Measurements from ENCODE around the gene AADAC.

AADAC gene

DNA sequence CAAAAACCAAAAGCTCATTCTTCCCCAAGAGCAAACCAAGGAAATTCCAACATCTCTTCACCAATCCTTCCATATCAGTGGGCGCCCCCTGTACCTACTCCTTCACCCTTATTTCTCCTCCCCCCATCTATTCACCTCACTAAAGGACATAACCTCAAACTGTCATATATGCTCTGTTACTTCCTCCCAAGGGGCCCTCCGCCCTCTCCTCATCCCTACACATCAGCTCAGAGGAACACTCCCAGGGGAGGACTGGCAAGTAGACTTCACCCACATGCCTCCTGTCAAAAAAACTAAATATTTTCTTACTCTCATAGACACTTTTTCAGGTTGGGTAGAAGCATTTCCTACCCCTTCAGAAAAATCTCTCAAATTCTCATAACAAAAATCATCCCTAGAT, 2.4 kb upstream of the AADAC start:
- no peaks in the 10 kb centered on the region for H4K20me1 ChIP-seq (ENCODE audit: insufficient read depth)
- H3K4me3 ChIP-seq (IDR thresholded peaks at IDR 0.05; ENCODE audit: insufficient read depth, low read depth, low read length) = no peak overlapping the region
- no peaks in the 10 kb centered on the region for H3K79me2 ChIP-seq (ENCODE audit: insufficient read depth, low read depth)
- H3K36me3 ChIP-seq (ENCODE audit: insufficient read depth) = no peaks in the 10 kb centered on the region
- H3K27ac ChIP-seq = no peak overlapping the region
- H2AFZ ChIP-seq (ENCODE audit: low read depth) = no peak overlapping the region
- no peaks in the 10 kb centered on the region for H3K4me1 ChIP-seq (ENCODE audit: low read depth, poor library complexity, severe bottlenecking)
- H3K4me2 ChIP-seq = no peak overlapping the region
- no peak overlapping the region for H3K9ac ChIP-seq
- no peaks in the 10 kb centered on the region for H3K27me3 ChIP-seq (ENCODE audit: insufficient read depth, low read depth)
- TF ChIP-seq CTCF (conservative IDR thresholded peaks at IDR 0.05; ENCODE audit: low read depth, low read length) = no peak

GRCh38 chr3:151814588-151814987, 672 bp downstream of the AADAC start:
- H3K4me2 ChIP-seq = no peak overlapping the region
- no peak for TF ChIP-seq CTCF (conservative IDR thresholded peaks at IDR 0.05; ENCODE audit: low read depth, low read length)
- no peaks in the 10 kb centered on the region for H3K4me1 ChIP-seq (ENCODE audit: low read depth, poor library complexity, severe bottlenecking)
- H3K9ac ChIP-seq = no peak overlapping the region
- no peaks in the 10 kb centered on the region for H3K36me3 ChIP-seq (ENCODE audit: insufficient read depth)
- H4K20me1 ChIP-seq (ENCODE audit: insufficient read depth) = no peaks in the 10 kb centered on the region
- no peak overlapping the region for H3K4me3 ChIP-seq (IDR thresholded peaks at IDR 0.05; ENCODE audit: insufficient read depth, low read depth, low read length)
- no peak overlapping the region for H3K27ac ChIP-seq
- no peaks in the 10 kb centered on the region for H3K79me2 ChIP-seq (ENCODE audit: insufficient read depth, low read depth)
- no peaks in the 10 kb centered on the region for H3K27me3 ChIP-seq (ENCODE audit: insufficient read depth, low read depth)
- no peak overlapping the region for H2AFZ ChIP-seq (ENCODE audit: low read depth)

- H3K4me1 ChIP-seq (ENCODE audit: low read depth, poor library complexity, severe bottlenecking) = no peaks in the 10 kb centered on the region
- no peak overlapping the region for H3K27ac ChIP-seq
- no peaks in the 10 kb centered on the region for H3K36me3 ChIP-seq (ENCODE audit: insufficient read depth)
- H4K20me1 ChIP-seq (ENCODE audit: insufficient read depth) = no peaks in the 10 kb centered on the region
- H3K27me3 ChIP-seq (ENCODE audit: insufficient read depth, low read depth) = no peaks in the 10 kb centered on the region
- H3K79me2 ChIP-seq (ENCODE audit: insufficient read depth, low read depth) = no peaks in the 10 kb centered on the region
- no peak overlapping the region for H3K4me3 ChIP-seq (IDR thresholded peaks at IDR 0.05; ENCODE audit: insufficient read depth, low read depth, low read length)
- H3K4me2 ChIP-seq = no peak overlapping the region
- TF ChIP-seq CTCF (conservative IDR thresholded peaks at IDR 0.05; ENCODE audit: low read depth, low read length) = no peak
- no peak overlapping the region for H3K9ac ChIP-seq
- no peak overlapping the region for H2AFZ ChIP-seq (ENCODE audit: low read depth)
Measured at GRCh38 chr3:151816091-151816604, 2.2 kb downstream of the AADAC start.

DNA sequence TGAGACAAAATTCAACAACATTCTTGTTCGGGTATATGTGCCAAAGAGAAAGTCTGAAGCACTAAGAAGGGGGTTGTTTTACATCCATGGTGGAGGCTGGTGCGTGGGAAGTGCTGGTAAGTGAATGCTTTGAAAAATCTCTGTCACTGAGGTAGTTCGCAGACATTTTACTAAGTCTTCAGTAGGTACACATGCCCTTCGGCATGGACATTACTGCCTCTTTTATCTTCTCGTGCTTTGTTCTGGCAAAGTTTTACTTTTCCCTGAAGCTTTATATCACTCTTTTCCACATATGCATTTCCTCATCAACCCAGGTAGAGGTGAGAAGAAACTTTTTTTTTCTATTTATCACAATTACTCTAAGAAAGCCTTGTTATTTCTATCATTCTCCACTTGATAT, 3.6 kb downstream of the AADAC start:
- Histone ChIP-seq H3K4me3 (IDR thresholded peaks at IDR 0.05; ENCODE audit: insufficient read depth, low read depth, low read length) (no peak overlapping the region), H3K79me2 (ENCODE audit: insufficient read depth, low read depth) (no peaks in the 10 kb centered on the region), H3K27ac (no peak overlapping the region), H3K27me3 (ENCODE audit: insufficient read depth, low read depth) (no peaks in the 10 kb centered on the region), H2AFZ (ENCODE audit: low read depth) (no peak overlapping the region), H3K4me1 (ENCODE audit: low read depth, poor library complexity, severe bottlenecking) (no peaks in the 10 kb centered on the region), H3K36me3 (ENCODE audit: insufficient read depth) (no peaks in the 10 kb centered on the region), H3K9ac (no peak overlapping the region), H3K4me2 (no peak overlapping the region), H4K20me1 (ENCODE audit: insufficient read depth) (no peaks in the 10 kb centered on the region)
- TF ChIP-seq CTCF (conservative IDR thresholded peaks at IDR 0.05; ENCODE audit: low read depth, low read length) = no peak
